Activated T-cell treated with anti-CD3 and anti-CD28 coated beads for 4 hours (primary cell): ENCODE data around the gene ALDH2.
A peak's percentile ranks its signal among the peaks of the same experiment; 100 is the strongest.
"Not testable (repeated sequence)": the region's sequence is repeated elsewhere in the genome, so short reads cannot be mapped to it uniquely, and the experiment has no call there.

Experiments
- DNase-seq: peaks from one replicate; pipeline ENCODE4 v3.0.0-alpha.2; 2020

The ALDH2 gene

GRCh38 chr12:111792155-111792855 lies 25.6 kb downstream of the ALDH2 start:
- no peak for DNase-seq

GRCh38 chr12:111792856-111793235 lies 26.1 kb downstream of the ALDH2 start:
- DNase-seq: no peak

- DNase-seq: no peak
Measured at GRCh38 chr12:111798182-111798581, 31.4 kb downstream of the ALDH2 start.

GRCh38 chr12:111799758-111800157 lies 33.0 kb downstream of the ALDH2 start:
- DNase-seq: no peak

- no peak for DNase-seq
Measured at GRCh38 chr12:111803038-111803626, 36.4 kb downstream of the ALDH2 start.

GRCh38 chr12:111803851-111804250 lies 37.1 kb downstream of the ALDH2 start:
- no peak for DNase-seq

- DNase-seq: no peak
Measured at GRCh38 chr12:111806304-111806703, 39.6 kb downstream of the ALDH2 start.

- DNase-seq: no peak
Measured at GRCh38 chr12:111807232-111807631, 40.5 kb downstream of the ALDH2 start.

GRCh38 chr12:111812881-111813741 lies 46.4 kb downstream of the ALDH2 start:
- peak; percentile 45 for DNase-seq

- no peak for DNase-seq
Measured at GRCh38 chr12:111816065-111816615, 49.4 kb downstream of the ALDH2 start.

- DNase-seq: not testable (repeated sequence)
Measured at GRCh38 chr12:111816898-111817297, 50.2 kb downstream of the ALDH2 start.

GRCh38 chr12:111818340-111818739 lies 51.6 kb downstream of the ALDH2 start:
- no peak for DNase-seq

GRCh38 chr12:111819191-111820158 lies 52.7 kb downstream of the ALDH2 start:
- no peak for DNase-seq

GRCh38 chr12:111820828-111821227 lies 54.1 kb downstream of the ALDH2 start:
- DNase-seq: not testable (repeated sequence)

GRCh38 chr12:111822886-111823285 lies 56.2 kb downstream of the ALDH2 start:
- no peak for DNase-seq

GRCh38 chr12:111823891-111824290 lies 57.2 kb downstream of the ALDH2 start:
- no peak for DNase-seq

- DNase-seq: not testable (repeated sequence)
Measured at GRCh38 chr12:111824312-111824711, 57.6 kb downstream of the ALDH2 start.

GRCh38 chr12:111825509-111825908 lies 58.8 kb downstream of the ALDH2 start:
- DNase-seq: no peak

GRCh38 chr12:111826316-111826715 lies 59.6 kb downstream of the ALDH2 start:
- no peak for DNase-seq

GRCh38 chr12:111826992-111827391 lies 60.3 kb downstream of the ALDH2 start:
- no peak for DNase-seq

GRCh38 chr12:111827907-111828306 lies 61.2 kb downstream of the ALDH2 start:
- no peak for DNase-seq

- no peak for DNase-seq
Measured at GRCh38 chr12:111828338-111828979, 61.7 kb downstream of the ALDH2 start.
